Fibroblast of the aortic adventitia (primary cell): ENCODE results near the gene UGT2A3. TPM values are rescaled to one million over a fixed set of nuclear protein-coding genes. Genes with fewer than 3 reads are reported as not detected.
"Not testable (repeated sequence)": the region's sequence is repeated elsewhere in the genome, so short reads cannot be mapped to it uniquely, and the experiment has no call there.

Source experiments
- DNase-seq: peaks from one replicate; pipeline ENCODE4 v3.0.0-alpha.2; 2010; ENCODE audit warnings: low read depth
- H3K4me3 ChIP-seq: 2 replicates; pipeline ENCODE4 v1.5.1; 2011; ENCODE audit warnings: low read depth, mild to moderate bottlenecking, control low read depth, low read length, moderate library complexity
- CTCF ChIP-seq: IDR thresholded peaks from 2 replicates; pipeline ENCODE4 v1.5.1; 2011; ENCODE audit warnings: mild to moderate bottlenecking, low read length, control low read depth, inconsistent platforms; ENCODE audit not compliant: insufficient read depth
- total RNA-seq: library from RNA; depleted of rRNA; stranded (reverse); fragments of >200 nt; gene quantifications from 2 replicates; pipeline ENCODE4 v1.2.3, GENCODE V29; 2012; ENCODE audit warnings: low replicate concordance

UGT2A3 gene
- total RNA-seq, 1 donor = not detected

- TF ChIP-seq CTCF = no peak
- no peak for DNase-seq
- no peak overlapping the region for H3K4me3 ChIP-seq
These were observed 11.3 kb upstream of the UGT2A3 start for GRCh38 chr4:68962868-68963267.

- TF ChIP-seq CTCF = no peak
- peak; percentile 2 for DNase-seq
These were observed 8.9 kb upstream of the UGT2A3 start for GRCh38 chr4:68960294-68961163.

GRCh38 chr4:68959085-68959484 is 7.5 kb upstream of the UGT2A3 start:
- not testable (repeated sequence) for H3K4me3 ChIP-seq, DNase-seq

More at GRCh38 chr4:68960294-68961163, 8.9 kb upstream of the UGT2A3 start:
- no peak overlapping the region for H3K4me3 ChIP-seq

- no peak for TF ChIP-seq CTCF
These were observed 2.5 kb upstream of the UGT2A3 start for GRCh38 chr4:68954126-68954525.

GRCh38 chr4:68953056-68953596 is 1.5 kb upstream of the UGT2A3 start:
- no peak overlapping the region for H3K4me3 ChIP-seq
- no peak for DNase-seq
- no peak for TF ChIP-seq CTCF

More at GRCh38 chr4:68954126-68954525, 2.5 kb upstream of the UGT2A3 start:
- DNase-seq = no peak
- H3K4me3 ChIP-seq = no peak overlapping the region

- DNase-seq = no peak
- no peak overlapping the region for H3K4me3 ChIP-seq
- no peak for TF ChIP-seq CTCF
These were observed 392 bp upstream of the UGT2A3 start for GRCh38 chr4:68951806-68952585.

GRCh38 chr4:68950033-68950432 is 1.6 kb downstream of the UGT2A3 start:
- no peak overlapping the region for H3K4me3 ChIP-seq
- no peak for TF ChIP-seq CTCF
- DNase-seq = no peak
